Measurements from ENCODE around the gene NAPA.
A peak's percentile ranks its signal among the peaks of the same experiment; 100 is the strongest.

NAPA gene

GRCh38 chr19:47523473-47523872, 8.6 kb upstream of the NAPA start:
- FAIRE-seq (no peak), DNase-seq (ENCODE audit: low spot score) (no peak)

- FAIRE-seq, result no peak
- no peak for DNase-seq (ENCODE audit: low spot score)
These were observed 6.8 kb upstream of the NAPA start for GRCh38 chr19:47521473-47522180.

GRCh38 chr19:47520839-47521238, 6.0 kb upstream of the NAPA start:
- FAIRE-seq (no peak), DNase-seq (ENCODE audit: low spot score) (no peak)

- no peak for FAIRE-seq
- no peak for DNase-seq (ENCODE audit: low spot score)
These were observed 5.5 kb upstream of the NAPA start for GRCh38 chr19:47520343-47520806.

- DNase-seq (ENCODE audit: low spot score) (no peak), FAIRE-seq (no peak)
These were observed 4.0 kb upstream of the NAPA start for GRCh38 chr19:47518854-47519253.

GRCh38 chr19:47518139-47518538, 3.3 kb upstream of the NAPA start:
- FAIRE-seq (no peak), DNase-seq (ENCODE audit: low spot score) (peak; percentile 40)

- FAIRE-seq (no peak), DNase-seq (ENCODE audit: low spot score) (no peak)
These were observed 553 bp downstream of the NAPA start for GRCh38 chr19:47514151-47514868.

- DNase-seq (ENCODE audit: low spot score) (no peak), FAIRE-seq (no peak)
These were observed 1.9 kb downstream of the NAPA start for GRCh38 chr19:47512948-47513319.

GRCh38 chr19:47512183-47512947, 2.5 kb downstream of the NAPA start:
- DNase-seq (ENCODE audit: low spot score), result no peak
- FAIRE-seq, result no peak

GRCh38 chr19:47511681-47512080, 3.2 kb downstream of the NAPA start:
- no peak for FAIRE-seq

GRCh38 chr19:47511128-47511517, 3.7 kb downstream of the NAPA start:
- FAIRE-seq (no peak), DNase-seq (ENCODE audit: low spot score) (no peak)

More at GRCh38 chr19:47511681-47512080, 3.2 kb downstream of the NAPA start:
- DNase-seq (ENCODE audit: low spot score), result no peak

GRCh38 chr19:47510516-47511127, 4.2 kb downstream of the NAPA start:
- FAIRE-seq, result no peak

GRCh38 chr19:47509973-47510372, 4.9 kb downstream of the NAPA start:
- no peak for DNase-seq (ENCODE audit: low spot score)
- no peak for FAIRE-seq

More at GRCh38 chr19:47510516-47511127, 4.2 kb downstream of the NAPA start:
- no peak for DNase-seq (ENCODE audit: low spot score)

- FAIRE-seq (peak; percentile 17), DNase-seq (ENCODE audit: low spot score) (no peak)
These were observed 5.6 kb downstream of the NAPA start for GRCh38 chr19:47509170-47509847.

GRCh38 chr19:47508721-47509120, 6.1 kb downstream of the NAPA start:
- FAIRE-seq (no peak), DNase-seq (ENCODE audit: low spot score) (no peak)

GRCh38 chr19:47507924-47508553, 6.8 kb downstream of the NAPA start:
- FAIRE-seq (no peak), DNase-seq (ENCODE audit: low spot score) (no peak)

- DNase-seq (ENCODE audit: low spot score) (no peak), FAIRE-seq (no peak)
These were observed 7.9 kb downstream of the NAPA start for GRCh38 chr19:47507012-47507411.

GRCh38 chr19:47506459-47506858, 8.4 kb downstream of the NAPA start:
- DNase-seq (ENCODE audit: low spot score) (no peak), FAIRE-seq (no peak)

- FAIRE-seq, result no peak
- no peak for DNase-seq (ENCODE audit: low spot score)
These were observed 9.4 kb downstream of the NAPA start for GRCh38 chr19:47505506-47505905.

GRCh38 chr19:47503826-47504150, 11.1 kb downstream of the NAPA start:
- DNase-seq (ENCODE audit: low spot score) (no peak), FAIRE-seq (no peak)

Measured in urothelium cell line (cell line).